Ascending aorta (tissue), 2 donors: Measurements from ENCODE around the gene MAGT1. TPM values are rescaled to one million over a fixed set of nuclear protein-coding genes. Genes with fewer than 3 reads are reported as not detected.
A peak's percentile ranks its signal among the peaks of the same experiment; 100 is the strongest.
"Not testable (repeated sequence)": the region's sequence is repeated elsewhere in the genome, so short reads cannot be mapped to it uniquely, and the experiment has no call there.

ENCODE experiments used
- DNase-seq, 2 donors: peaks; one replicate each; pipeline ENCODE4 v3.0.0-alpha.2; 2019; ENCODE audit warnings: low spot score in 2 of 2
- H3K27ac ChIP-seq, 2 donors: fragments of 200-600 bp; sonication (generic); one replicate each; pipeline ENCODE4 v1.5.1; 2016 to 2017; ENCODE audit warnings: mild to moderate bottlenecking in 1 of 2
- H3K27me3 ChIP-seq: fragments of 200-600 bp; sonication (generic); one replicate; pipeline ENCODE4 v1.5.1; 2017
- H3K36me3 ChIP-seq, 2 donors: fragments of 200-600 bp; sonication (generic); one replicate each; pipeline ENCODE4 v1.5.1; 2016
- H3K4me1 ChIP-seq, 2 donors: fragments of 200-600 bp; sonication (generic); one replicate each; pipeline ENCODE4 v1.5.1; 2016 to 2017; ENCODE audit warnings: mild to moderate bottlenecking in 1 of 2
- H3K4me3 ChIP-seq, 2 donors: fragments of 200-600 bp; sonication (generic); one replicate each; pipeline ENCODE4 v1.5.1; 2016 to 2017; ENCODE audit warnings: mild to moderate bottlenecking in 1 of 2
- H3K9me3 ChIP-seq, 2 donors: fragments of 200-600 bp; sonication (generic); one replicate each; pipeline ENCODE4 v1.5.1; 2016
- intact Hi-C: fragments of 100-400 bp; cut with DNase I; formaldehyde crosslinking; loops from one replicate; pipeline ENCODE4 v1.15.1; 2023
- total RNA-seq: library from RNA; depleted of rRNA; stranded (reverse); fragments of >200 nt; gene quantifications from one replicate; pipeline ENCODE4 v1.1.0, GENCODE V29; 2016
- TF ChIP-seq, protein P1 (sequence below), 3 experiments: fragments of 200-600 bp in 2 of 3; fragments of 450-650 bp in 1 of 3; sonication (generic) in 2 of 3; IDR thresholded peaks; one replicate each; pipeline ENCODE4 v1.5.1; 2016 to 2019; ENCODE audit warnings: antibody characterized with exemption in 3 of 3, mild to moderate bottlenecking in 1 of 3, moderate library complexity in 1 of 3

Gene MAGT1
- total RNA-seq, 1 donor from 2014 or later = 34.5 TPM

DNA sequence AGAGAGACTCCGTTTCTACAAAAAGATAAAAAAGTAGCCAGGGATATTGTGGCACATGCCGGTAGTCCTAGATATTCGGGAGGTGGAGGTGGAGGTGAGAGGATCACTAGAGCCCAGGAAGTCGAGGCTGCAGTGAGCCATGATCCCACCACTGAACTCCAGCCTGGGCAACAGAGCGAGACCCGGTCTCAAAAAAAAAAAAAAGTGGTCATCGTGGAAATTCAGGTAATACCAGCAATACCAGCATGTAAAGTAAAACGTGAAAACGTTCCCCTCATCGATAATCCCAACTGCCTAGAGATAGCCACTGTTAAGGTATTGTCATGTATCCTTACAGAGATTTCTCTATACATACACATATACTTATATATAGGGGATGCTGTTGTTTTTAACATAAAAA lies 1.5 kb downstream of the MAGT1 start:
- TF ChIP-seq, protein P1, sequence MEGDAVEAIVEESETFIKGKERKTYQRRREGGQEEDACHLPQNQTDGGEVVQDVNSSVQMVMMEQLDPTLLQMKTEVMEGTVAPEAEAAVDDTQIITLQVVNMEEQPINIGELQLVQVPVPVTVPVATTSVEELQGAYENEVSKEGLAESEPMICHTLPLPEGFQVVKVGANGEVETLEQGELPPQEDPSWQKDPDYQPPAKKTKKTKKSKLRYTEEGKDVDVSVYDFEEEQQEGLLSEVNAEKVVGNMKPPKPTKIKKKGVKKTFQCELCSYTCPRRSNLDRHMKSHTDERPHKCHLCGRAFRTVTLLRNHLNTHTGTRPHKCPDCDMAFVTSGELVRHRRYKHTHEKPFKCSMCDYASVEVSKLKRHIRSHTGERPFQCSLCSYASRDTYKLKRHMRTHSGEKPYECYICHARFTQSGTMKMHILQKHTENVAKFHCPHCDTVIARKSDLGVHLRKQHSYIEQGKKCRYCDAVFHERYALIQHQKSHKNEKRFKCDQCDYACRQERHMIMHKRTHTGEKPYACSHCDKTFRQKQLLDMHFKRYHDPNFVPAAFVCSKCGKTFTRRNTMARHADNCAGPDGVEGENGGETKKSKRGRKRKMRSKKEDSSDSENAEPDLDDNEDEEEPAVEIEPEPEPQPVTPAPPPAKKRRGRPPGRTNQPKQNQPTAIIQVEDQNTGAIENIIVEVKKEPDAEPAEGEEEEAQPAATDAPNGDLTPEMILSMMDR (IDR thresholded peaks at IDR 0.05) = no peak
- Histone ChIP-seq H3K9me3 (no peaks in the 10 kb centered on the region), H3K4me1 (peaks cover 0 to 5% of the 10 kb centered on the region in 2 donors), H3K36me3 (no peaks in the 10 kb centered on the region), H3K27ac (no peak overlapping the region), H3K4me3 (peak overlapping the region; percentile 76 to 77), H3K27me3 (no peaks in the 10 kb centered on the region)
- DNase-seq = no peak
- intact Hi-C loops = loop anchor here (2.0 to 10.0 kb wide), 2 partner anchors 109 to 1469 kb away; partner anchors contain the start of gene MAGEE1

DNA sequence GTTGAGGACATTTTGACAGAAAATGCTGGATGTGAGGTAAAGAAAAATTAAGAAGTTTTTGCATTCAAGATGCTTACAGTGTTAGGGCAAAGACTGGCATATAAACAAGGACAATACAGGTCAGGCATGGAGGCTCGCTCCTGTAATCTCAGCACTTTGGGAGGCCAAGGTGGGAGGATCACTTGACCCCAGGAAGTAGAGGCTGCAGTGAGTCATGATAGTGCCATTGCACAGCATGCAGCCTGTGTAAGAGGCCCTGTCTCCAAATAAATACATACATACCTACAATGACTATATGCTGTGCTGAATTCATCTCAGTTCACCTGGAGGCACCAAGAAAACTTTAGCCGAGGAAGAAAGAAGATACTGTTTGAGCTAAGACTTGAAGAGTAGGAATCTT lies 2.3 kb downstream of the MAGT1 start:
- H3K27me3 ChIP-seq = no peaks in the 10 kb centered on the region
- DNase-seq = no peak
- intact Hi-C loops = loop anchor here (10.0 kb wide), 1 partner anchor 1468 kb away; the partner anchor contains the start of gene MAGEE1
- peaks cover 0 to 5% of the 10 kb centered on the region in 2 donors for H3K4me1 ChIP-seq
- H3K9me3 ChIP-seq = no peaks in the 10 kb centered on the region
- no peak overlapping the region for H3K4me3 ChIP-seq
- H3K27ac ChIP-seq = no peak overlapping the region
- TF ChIP-seq, protein P1 (IDR thresholded peaks at IDR 0.05) = no peak
- H3K36me3 ChIP-seq = no peaks in the 10 kb centered on the region

DNA sequence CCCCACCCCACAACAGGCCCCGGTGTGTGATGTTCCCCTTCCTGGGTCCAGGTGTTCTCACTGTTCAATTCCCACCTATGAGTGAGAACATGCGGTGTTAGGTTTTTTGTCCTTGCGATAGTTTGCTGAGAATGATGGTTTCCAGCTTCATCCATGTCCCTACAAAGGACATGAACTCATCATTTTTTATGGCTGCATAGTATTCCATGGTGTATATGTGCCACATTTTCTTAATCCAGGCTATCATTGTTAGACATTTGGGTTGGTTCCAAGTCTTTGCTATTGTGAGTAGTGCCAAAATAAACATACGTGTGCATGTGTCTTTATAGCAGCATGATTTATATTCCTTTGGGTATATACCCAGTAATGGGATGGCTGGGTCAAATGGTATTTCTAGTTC lies 13.8 kb downstream of the MAGT1 start:
- DNase-seq, H3K9me3 ChIP-seq, H3K4me1 ChIP-seq, H3K36me3 ChIP-seq, H3K27ac ChIP-seq, H3K27me3 ChIP-seq, intact Hi-C loops, H3K4me3 ChIP-seq: not testable (repeated sequence)

DNA sequence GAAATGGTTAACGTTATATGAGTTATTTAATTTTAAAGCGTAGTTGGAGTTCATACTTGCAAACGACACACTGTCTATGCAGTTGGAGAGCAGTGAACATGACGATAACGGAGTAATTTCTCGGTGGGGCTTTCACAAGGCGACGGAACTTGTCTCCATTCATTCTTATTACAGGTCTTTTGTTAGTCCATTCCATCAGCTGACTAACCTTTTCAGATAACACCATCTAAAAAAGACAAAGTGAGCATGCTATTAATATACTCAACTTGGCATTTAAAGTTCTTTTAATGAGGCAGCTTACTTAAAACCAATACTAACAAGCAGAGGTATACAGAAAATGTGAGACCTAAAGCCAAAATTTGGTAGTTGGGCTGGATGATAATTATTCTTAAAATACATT lies 19.9 kb downstream of the MAGT1 start:
- H3K36me3 ChIP-seq = peaks cover 0 to 10% of the 10 kb centered on the region in 2 donors
- no peak for DNase-seq
- H3K9me3 ChIP-seq = no peaks in the 10 kb centered on the region
- H3K4me3 ChIP-seq = no peak overlapping the region
- intact Hi-C loops = no loop called here
- H3K27me3 ChIP-seq = no peaks in the 10 kb centered on the region
- TF ChIP-seq, protein P1 (IDR thresholded peaks at IDR 0.05) = no peak
- H3K27ac ChIP-seq = no peak overlapping the region
- H3K4me1 ChIP-seq = no peaks in the 10 kb centered on the region

DNA sequence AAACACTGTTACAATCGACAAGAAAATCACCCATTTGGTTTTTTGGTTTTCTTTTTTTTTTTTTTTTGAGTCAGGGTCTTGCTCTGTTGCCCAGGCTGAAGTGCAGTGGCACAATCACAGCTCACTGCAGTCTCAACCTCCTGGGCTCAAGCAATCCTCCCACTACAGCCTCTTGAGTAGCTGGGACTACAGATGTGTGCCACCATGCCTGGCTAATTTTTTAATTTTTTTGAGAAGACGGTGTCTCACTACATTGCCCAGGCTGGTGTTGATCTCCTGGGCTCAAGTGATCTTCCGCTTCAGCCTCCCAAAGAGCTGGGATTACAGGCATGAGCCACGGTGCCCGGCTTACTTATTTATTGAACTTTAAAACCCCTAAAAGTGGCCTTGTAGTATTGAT lies 63.7 kb downstream of the MAGT1 start:
- DNase-seq, H3K27ac ChIP-seq, H3K4me1 ChIP-seq, intact Hi-C loops, H3K4me3 ChIP-seq, H3K27me3 ChIP-seq, H3K9me3 ChIP-seq: not testable (repeated sequence)
- H3K36me3 ChIP-seq = peaks cover 7 to 28% of the 10 kb centered on the region in 2 donors

DNA sequence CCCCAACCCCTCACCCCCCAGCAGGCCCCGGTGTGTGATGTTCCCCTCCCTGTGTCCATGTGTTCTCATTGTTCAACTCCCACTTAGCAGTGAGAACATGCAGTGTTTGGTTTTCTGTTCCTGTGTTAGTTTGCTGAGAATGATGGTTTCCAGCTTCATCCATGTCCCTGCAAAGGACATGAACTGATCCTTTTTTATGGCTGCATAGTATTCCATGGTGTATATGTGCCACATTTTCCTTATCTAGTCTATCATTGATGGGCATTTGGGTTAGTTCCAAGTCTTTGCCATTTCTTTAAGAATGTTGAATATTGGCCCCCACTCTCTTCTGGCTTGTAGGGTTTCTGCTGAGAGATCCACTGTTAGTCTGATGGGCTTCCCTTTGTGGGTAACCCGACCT lies 73.2 kb downstream of the MAGT1 start:
- DNase-seq, intact Hi-C loops, H3K9me3 ChIP-seq, H3K27ac ChIP-seq, H3K4me3 ChIP-seq, H3K4me1 ChIP-seq, H3K27me3 ChIP-seq: not testable (repeated sequence)
- peaks cover 11 to 16% of the 10 kb centered on the region in 2 donors for H3K36me3 ChIP-seq

DNA sequence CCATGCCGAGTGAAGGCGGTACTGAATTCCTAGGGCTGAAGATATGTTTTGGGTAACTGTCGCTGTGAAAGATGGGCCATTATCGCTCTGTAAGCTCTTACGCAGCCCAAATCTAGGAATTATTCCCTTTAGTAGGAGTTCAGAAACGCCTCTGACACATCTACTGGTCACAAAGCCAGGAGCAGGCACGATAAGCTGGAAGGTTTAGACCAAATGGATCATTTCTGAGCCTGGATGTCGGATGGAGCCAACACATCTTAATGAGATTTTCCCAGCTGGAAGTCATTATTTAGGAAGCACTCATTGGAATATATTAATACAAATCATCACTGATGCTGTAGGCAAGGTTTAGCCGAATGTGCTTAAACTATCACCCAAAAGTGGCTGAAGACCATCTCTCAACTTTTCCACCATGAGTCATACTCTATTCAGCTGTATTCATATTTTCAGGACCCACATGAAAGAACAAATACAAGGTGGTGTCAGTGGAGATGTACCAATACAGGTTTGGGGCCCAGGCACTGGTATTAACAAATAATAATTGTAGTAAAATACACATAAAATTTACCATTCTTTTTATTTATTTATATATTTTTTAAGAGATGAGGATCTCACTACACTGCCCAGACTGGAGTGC lies 75.0 kb downstream of the MAGT1 start:
- Histone ChIP-seq H3K27me3 (no peaks in the 10 kb centered on the region), H3K27ac (no peak overlapping the region), H3K4me3 (no peak overlapping the region), H3K4me1 (no peaks in the 10 kb centered on the region), H3K9me3 (peaks cover 0 to 8% of the 10 kb centered on the region in 2 donors), H3K36me3 (peaks cover 3 to 5% of the 10 kb centered on the region in 2 donors)
- intact Hi-C loops = no loop called here
- no peak for DNase-seq
- TF ChIP-seq, protein P1 (IDR thresholded peaks at IDR 0.05) = no peak
